ENCODE results near the gene CNOT11. TPM values are rescaled to one million over a fixed set of nuclear protein-coding genes. Genes with fewer than 3 reads are reported as not detected.

CNOT11 gene
- total and polyA plus RNA-seq, 2 of the 8 experiments (the other 6 are each of a cell fraction or from before 2014, with no cell fraction given) = 41.5 to 54.6 TPM

- peak; percentile 26 to 66 (median 62) for TF ChIP-seq CTCF (IDR thresholded peaks at IDR 0.05; ENCODE audit: control extremely low read depth in 1 of 3, insufficient read depth in 1 of 3, low read depth in 1 of 3, low read length in 3 of 3)
- TF ChIP-seq JUND (IDR thresholded peaks at IDR 0.05; ENCODE audit: low read length) = no peak
- no peak for TF ChIP-seq YY1 (IDR thresholded peaks at IDR 0.05; ENCODE audit: low read depth, low read length)
- TF ChIP-seq SIX5 (IDR thresholded peaks at IDR 0.05; ENCODE audit: low read depth, low read length) = no peak
- TF ChIP-seq CREB1 (IDR thresholded peaks at IDR 0.05) = no peak
Measured at GRCh38 chr2:101205521-101206479, 46.9 kb upstream of the CNOT11 start (continued).
